GM18867 (cell line): ENCODE data around the gene PLCD4.
A peak's percentile ranks its signal among the peaks of the same experiment; 100 is the strongest.

Experiments
- ATAC-seq: cut with Tn5 transposase; IDR thresholded peaks from one replicate; pipeline ENCODE4 v1.9.1; 2021; ENCODE audit warnings: mild to moderate bottlenecking, moderate library complexity; ENCODE audit not compliant: unreplicated experiment

The PLCD4 gene

DNA sequence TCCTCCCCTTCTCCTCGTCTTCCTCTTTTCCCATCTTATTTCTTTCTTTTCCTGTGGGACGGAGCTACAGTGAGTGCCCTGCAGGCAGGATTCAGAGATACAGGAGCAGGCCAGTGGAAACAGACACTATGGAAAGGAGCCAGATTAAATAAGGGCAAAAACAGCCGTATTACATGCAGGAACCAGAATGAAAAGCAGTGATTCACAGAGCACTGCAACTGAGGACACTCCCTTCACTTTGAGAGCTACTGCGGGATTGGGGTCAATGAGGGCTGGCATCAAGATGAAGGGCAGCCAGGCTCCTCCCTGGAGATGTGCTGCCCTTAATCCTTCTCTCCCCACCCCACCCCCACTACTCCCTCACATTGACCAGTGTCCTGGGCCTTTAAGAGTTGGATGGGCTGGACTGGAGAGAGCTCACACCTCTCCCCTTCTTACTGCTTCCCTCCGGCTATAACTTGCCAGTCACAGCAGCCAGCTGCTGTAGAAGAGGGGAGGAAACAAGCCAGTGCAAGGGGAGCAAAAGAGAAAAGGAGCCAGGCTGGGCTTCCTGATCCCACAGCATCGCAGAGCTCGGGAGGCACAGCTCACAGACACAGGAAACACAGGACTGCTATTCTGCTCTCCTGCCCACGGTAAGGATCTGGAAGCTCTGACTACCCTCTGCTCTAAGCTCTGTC lies at the start of gene PLCD4:
PLCD4 (plus strand) TSS at position 464 of the 680 bp plus-strand sequence. CDS start 7,841 bp downstream, outside the sequence.
- ATAC-seq: no peak

DNA sequence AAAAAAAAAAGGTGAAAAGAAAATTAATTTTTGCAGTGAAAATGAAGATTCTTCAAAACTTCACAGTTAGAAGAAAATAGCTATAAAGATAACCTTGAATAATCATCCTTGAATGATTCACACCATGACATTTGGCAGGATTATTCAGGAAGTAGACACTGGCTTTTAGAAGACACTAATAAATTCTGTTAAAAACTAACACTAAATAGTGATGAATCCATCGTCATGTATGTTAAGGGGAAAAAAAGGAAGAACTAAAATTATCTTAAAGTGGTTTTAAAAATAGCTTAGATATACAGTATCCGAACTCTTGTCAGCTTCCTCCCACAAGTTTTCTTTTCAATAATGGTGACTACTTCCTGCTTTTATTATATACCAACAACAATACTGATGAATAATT lies 49.8 kb upstream of the PLCD4 start:
- ATAC-seq: no peak

- no peak for ATAC-seq
Observed at GRCh38 chr2:218558986-218559385, 48.7 kb upstream of the PLCD4 start.

- ATAC-seq: no peak
Observed at GRCh38 chr2:218564056-218564455, 43.6 kb upstream of the PLCD4 start.

- ATAC-seq: no peak
Observed at GRCh38 chr2:218566296-218566695, 41.4 kb upstream of the PLCD4 start.

DNA sequence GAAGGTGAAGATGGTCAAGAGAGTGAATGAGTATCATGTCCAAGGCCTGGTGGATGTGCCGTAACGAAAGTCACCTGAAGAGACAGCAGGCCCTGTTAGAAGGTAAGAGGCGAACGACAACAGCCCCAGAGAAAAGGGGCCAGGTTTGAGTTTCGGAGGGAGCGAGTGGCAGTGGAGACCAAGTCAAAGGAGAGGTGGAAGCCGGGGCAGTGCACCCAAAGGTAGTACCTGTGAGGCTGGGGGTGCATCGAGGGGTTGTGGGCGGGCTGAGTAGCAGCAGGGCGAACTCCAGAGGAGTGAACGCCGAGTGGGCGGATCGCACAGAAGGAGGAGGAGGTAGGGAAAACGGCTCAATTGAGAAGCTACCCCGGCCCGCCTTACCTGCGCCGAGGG lies 39.9 kb upstream of the PLCD4 start:
- ATAC-seq: peak; percentile 44

DNA sequence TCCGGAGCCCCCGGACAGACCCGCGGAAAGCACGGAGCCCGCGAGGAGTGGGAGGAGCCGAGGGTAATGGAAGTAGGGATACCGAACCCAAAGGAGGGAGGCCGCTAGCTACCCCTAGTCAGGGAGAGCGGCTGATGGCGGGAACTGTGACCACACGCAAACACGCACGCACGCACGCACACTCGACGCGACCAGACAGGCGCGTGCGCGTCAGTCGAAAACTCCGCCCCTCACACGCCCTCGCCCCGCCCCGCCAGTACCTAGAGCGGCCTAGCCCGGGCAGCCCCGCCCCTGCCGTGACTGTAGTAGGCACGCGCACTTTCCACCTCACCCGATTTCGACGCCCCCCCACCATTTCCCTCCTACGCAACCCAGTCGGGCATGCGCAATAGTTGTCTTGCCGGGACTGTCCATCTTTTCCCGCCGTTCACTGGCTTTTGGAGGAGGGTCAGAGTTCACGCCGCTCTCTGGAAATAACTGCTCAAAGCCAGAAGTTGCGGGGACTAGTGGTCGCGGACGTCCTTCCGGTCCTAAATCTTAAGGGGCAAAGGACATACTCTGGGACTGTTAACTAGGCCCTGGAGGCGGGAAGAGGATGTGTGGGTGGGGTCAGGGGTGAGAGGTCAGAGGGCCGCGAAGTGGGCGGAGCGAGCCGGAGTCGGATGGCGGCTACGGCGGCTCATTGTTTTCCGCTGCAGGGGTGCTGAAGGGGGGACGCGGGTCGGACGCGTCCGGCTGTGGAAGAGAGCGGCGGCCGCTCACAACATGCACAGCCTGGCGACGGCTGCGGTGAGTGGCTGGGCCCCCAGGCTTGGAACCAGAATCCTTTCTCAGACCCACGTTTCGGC lies 39.3 kb upstream of the PLCD4 start, which contains the start of the genes CNOT9 and USP37:
CNOT9 (plus strand) TSS at position 650 of the 848 bp plus-strand sequence; CDS start at position 766, 116 bp downstream.
USP37 (minus strand) TSS at position 162 of the 848 bp plus-strand sequence. CDS start 9,698 bp downstream, outside the sequence.
- ATAC-seq: peak; percentile 81

DNA sequence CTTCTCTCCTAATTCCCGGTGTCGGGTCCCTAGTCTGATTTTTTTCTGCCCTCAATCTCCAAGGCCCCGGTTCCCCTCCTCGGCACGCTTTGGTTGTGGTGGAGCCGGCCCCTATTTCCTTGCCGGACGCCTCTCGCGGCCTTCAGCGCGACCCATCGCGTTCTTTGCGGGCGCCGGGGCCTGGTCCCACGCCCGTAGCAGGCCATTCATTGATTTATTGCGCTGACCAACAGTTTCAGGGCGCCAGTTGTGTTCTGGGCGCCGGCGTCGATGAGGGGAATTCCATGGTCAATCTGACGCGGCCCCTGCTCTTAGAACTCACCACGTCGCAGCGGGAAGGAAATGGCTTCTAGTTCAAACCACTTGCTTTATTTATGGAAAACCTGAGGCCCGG lies 38.7 kb upstream of the PLCD4 start:
- peak; percentile 18 for ATAC-seq

DNA sequence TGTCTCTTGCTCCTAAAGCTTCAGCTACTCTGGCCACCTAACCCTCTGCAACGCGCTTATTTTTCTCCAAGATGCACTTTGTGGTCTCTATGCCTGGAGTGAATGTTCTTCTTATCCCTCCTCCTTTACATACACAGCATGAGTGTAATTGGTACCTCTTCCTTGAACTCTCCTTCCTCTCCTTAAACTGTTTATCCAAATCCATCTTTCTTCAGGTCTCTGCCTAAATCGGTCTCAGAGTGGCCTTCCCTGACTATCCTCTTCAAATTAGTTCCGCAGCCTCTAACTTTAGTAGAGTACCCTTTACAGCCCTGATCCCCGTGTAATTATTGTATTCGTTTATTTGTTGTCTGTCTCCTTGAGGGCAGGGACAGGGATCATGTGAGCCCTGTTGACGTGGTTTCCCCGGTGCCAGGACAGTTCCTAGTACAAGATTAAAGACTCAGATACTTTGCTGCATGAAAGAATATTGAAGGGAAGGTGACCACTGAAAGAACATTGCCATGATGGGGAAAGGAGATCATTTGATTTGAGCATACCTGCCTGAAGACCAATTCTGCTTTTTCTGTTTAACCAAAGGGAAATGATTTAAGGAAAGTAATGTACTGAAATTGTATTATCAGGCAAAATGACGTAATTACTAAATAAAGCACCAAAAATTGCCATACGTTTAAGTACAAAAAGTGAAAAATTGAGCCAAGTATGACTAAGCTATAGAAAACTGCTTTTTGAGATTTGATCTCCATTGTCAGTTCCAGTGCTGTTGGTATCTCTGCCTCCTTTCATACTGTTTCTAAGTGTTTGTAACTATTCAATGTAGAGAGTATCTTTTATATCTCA lies 37.8 kb upstream of the PLCD4 start:
- ATAC-seq: no peak

DNA sequence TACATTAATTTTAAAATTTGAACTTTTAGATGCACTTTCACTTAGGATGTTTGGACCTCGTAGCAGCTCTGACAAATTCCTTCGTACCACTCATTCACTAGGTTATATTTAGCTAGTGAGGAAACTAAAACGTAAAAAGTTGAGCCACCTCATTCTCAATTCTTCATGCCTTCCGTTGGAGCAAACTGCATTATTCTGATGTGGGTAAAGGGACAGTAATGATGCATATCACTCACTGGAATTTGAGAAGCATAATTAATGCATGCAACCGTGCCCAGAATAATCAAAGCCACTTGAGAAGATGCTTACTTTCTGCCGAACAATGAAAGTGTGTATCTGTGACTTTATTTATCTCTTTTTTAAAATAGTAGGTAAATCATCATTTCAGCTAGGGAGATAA lies 36.8 kb upstream of the PLCD4 start:
- ATAC-seq: no peak

GRCh38 chr2:218576854-218577253 lies 30.8 kb upstream of the PLCD4 start:
- no peak for ATAC-seq

- ATAC-seq: no peak
Observed at GRCh38 chr2:218577482-218578220, 30.0 kb upstream of the PLCD4 start.

DNA sequence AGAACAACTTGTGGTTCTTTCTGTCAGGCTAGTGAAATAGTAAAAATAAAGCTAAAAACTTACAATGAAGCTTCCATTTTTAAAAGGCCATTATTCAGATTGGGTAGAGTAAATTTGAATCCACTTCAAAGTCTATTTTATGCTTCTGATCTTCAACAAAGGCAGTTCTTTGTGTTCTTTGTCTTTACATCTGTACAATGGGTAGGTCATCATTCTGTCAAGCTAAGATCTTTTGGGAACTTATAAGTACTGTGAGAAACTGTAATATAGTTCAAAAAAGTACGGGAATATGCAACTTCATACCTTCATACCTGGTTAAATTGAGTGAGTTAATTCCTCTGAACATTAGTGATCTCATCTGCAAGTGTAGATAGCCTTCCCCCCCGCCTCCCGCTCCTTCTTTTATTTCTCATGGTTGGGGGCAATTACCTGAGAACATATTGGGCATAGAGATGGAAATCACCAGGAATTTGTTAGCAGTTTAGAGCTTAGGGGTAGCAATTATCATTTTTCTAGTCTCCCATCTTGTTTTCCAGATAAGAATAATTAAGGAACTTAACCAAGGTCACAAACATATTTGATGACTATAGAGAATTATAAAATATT lies 29.3 kb upstream of the PLCD4 start:
- no peak for ATAC-seq

- peak; percentile 52 for ATAC-seq
Observed at GRCh38 chr2:218582076-218582475, 25.6 kb upstream of the PLCD4 start.

DNA sequence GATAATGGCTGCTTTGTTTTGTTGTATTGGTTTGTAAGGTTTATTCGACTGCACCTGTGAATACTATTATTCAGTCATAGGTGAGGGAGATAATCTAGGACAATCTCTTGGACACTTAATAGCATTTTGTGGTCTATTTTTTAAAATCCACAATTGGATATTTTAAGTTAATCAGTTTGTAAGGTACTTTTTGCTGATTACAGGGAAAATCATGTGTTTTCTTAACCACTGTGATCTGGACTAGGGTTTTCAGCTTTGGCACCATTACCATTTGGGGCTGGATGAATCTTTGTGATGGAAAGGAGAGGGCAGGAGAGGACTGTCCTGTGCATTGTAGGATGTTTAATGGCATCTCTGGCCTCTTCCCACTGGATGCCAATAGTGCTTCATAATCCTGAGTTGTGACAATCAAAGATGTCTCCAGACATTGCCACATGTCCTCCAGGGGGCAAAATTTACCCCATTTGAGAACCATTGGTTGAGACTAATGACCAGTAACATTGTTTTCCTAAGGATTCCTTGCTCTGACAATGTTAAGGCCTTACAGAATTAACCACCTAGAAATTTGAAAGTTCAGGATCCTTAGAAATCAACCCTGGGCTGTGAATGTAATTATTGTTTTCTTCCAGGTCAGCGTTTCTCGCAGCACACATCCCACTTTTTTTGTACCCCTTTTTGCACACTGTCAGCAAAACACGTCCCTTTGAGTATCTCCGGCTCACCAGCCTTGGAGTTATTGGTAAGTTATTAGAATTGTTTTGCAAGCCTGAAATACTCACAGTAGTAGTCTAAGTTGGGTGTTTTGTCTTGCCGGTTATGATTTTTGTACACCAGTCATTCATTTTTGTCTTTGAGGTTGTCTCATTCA lies 23.5 kb upstream of the PLCD4 start:
- no peak for ATAC-seq

DNA sequence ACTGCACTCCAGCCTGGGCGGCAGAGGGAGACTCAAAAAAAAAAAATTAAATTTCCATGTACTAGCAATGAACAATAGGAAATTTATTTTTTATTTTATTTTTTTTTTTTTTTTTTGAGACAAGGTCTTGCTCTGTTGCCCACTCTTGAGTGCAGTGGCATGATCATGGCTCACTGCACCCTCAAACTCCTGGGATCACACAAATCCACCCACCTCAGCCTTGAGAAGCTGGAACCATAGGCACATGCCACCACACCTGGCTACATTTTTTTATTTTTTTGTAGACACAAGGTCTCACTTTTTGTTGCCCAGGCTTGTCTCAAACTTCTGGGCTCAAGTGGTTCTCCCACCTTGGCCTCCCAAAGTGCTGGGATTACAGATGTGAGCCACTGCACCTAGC lies 22.2 kb upstream of the PLCD4 start:
- ATAC-seq: no peak

- no peak for ATAC-seq
Observed at GRCh38 chr2:218605432-218605831, 2.3 kb upstream of the PLCD4 start.

- ATAC-seq: no peak
Observed at GRCh38 chr2:218615868-218616315, 8.2 kb downstream of the PLCD4 start.
